B cell (primary cell): ENCODE results near the gene TET2.

Source experiments
- CTCF ChIP-seq: fragments of 200-600 bp; IDR thresholded peaks from one replicate; pipeline ENCODE4 v1.8.0; 2022; ENCODE audit warnings: antibody characterized with exemption, mild to moderate bottlenecking
- EZH2 ChIP-seq: IDR thresholded peaks from 2 replicates; pipeline ENCODE4 v1.6.1; 2012; ENCODE audit warnings: borderline replicate concordance, low read depth, mild to moderate bottlenecking, moderate library complexity, low read length; ENCODE audit not compliant: insufficient read depth, poor library complexity, severe bottlenecking

DNA sequence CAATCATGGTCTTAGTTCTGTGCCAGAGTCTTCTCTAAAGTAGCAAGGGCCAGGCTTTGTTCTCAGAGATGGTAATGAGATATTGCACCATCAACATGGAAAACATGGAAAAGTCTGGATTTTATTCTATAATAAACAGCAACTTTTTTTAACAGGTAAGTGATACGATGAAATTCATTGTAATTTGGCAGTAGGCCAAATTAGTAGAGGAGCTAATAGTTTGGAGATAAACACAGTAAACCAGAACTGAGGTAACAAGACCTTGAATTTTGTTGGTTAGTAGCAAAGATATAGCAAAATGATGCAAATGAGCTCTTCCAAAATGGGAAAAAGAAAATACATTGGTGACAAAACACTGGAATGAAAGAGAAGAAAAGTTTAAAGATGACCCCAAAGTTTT is 126.6 kb downstream of the TET2 start:
- no peak for TF ChIP-seq CTCF
- no peak for TF ChIP-seq EZH2
